Loucy (cell line): ENCODE measurements around the gene GABBR2.

ENCODE experiments used
- H2AFZ ChIP-seq: fragments of 200-600 bp; sonication (generic); 2 replicates; pipeline ENCODE4 v1.6.0; 2016; ENCODE audit warnings: antibody characterized with exemption, mild to moderate bottlenecking, low read length, moderate library complexity
- H3F3A ChIP-seq: fragments of 200-600 bp; 2 replicates; pipeline ENCODE4 v1.6.0; 2016; ENCODE audit warnings: antibody characterized with exemption, low read depth, mild to moderate bottlenecking
- H3K27me3 ChIP-seq: fragments of 200-600 bp; sonication (generic); 2 replicates; pipeline ENCODE4 v1.6.1; 2014; ENCODE audit warnings: low read length, mild to moderate bottlenecking; ENCODE audit not compliant: insufficient read depth, poor library complexity, severe bottlenecking
- H3K36me3 ChIP-seq: fragments of 200-600 bp; sonication (generic); 2 replicates; pipeline ENCODE4 v1.6.1; 2016; ENCODE audit warnings: low read length; ENCODE audit not compliant: insufficient read depth
- H3K4me1 ChIP-seq: fragments of 200-600 bp; sonication (generic); 2 replicates; pipeline ENCODE4 v1.5.1; 2014; ENCODE audit warnings: low read length, mild to moderate bottlenecking; ENCODE audit not compliant: insufficient read depth, poor library complexity, severe bottlenecking
- H3K4me2 ChIP-seq: fragments of 200-600 bp; sonication (generic); 2 replicates; pipeline ENCODE4 v1.6.0; 2014; ENCODE audit warnings: antibody characterized with exemption, low read length, low read depth, mild to moderate bottlenecking; ENCODE audit not compliant: poor library complexity, severe bottlenecking
- H3K4me3 ChIP-seq: fragments of 200-600 bp; sonication (generic); 2 replicates; pipeline ENCODE4 v1.5.1; 2014; ENCODE audit warnings: low read length, mild to moderate bottlenecking, mixed read lengths; ENCODE audit not compliant: poor library complexity, severe bottlenecking
- H3K79me2 ChIP-seq: fragments of 200-600 bp; sonication (generic); 2 replicates; pipeline ENCODE4 v1.6.1; 2014; ENCODE audit warnings: low read length; ENCODE audit not compliant: insufficient read depth
- H3K9ac ChIP-seq: fragments of 200-600 bp; sonication (generic); 2 replicates; pipeline ENCODE4 v1.6.0; 2014; ENCODE audit warnings: mild to moderate bottlenecking, low read depth, low read length, moderate library complexity; ENCODE audit not compliant: poor library complexity, severe bottlenecking
- H3K9me2 ChIP-seq: fragments of 200-600 bp; sonication (generic); replicated peaks from 2 replicates; pipeline ENCODE4 v1.6.1; 2016; ENCODE audit warnings: low read depth, low read length, mixed read lengths
- H3K9me3 ChIP-seq: fragments of 200-600 bp; sonication (generic); 2 replicates; pipeline ENCODE4 v1.6.1; 2014; ENCODE audit warnings: mild to moderate bottlenecking, antibody characterized with exemption, low read length, low read depth; ENCODE audit not compliant: insufficient read depth
- H4K20me1 ChIP-seq: fragments of 200-600 bp; sonication (generic); 2 replicates; pipeline ENCODE4 v1.6.0; 2014; ENCODE audit warnings: antibody characterized with exemption, low read length, mild to moderate bottlenecking; ENCODE audit not compliant: insufficient read depth, poor library complexity, severe bottlenecking
- EZH2phosphoT487 ChIP-seq: fragments of 200-600 bp; IDR thresholded peaks from 2 replicates; pipeline ENCODE4 v1.6.1; 2018; ENCODE audit warnings: antibody characterized with exemption, mild to moderate bottlenecking, moderate library complexity, borderline replicate concordance
- TF ChIP-seq, protein P1 (sequence below): fragments of 200-600 bp; sonication (generic); conservative IDR thresholded peaks from 2 replicates; pipeline ENCODE4 v1.5.1; 2014; ENCODE audit warnings: mild to moderate bottlenecking, antibody characterized with exemption, low read length

The GABBR2 gene

DNA sequence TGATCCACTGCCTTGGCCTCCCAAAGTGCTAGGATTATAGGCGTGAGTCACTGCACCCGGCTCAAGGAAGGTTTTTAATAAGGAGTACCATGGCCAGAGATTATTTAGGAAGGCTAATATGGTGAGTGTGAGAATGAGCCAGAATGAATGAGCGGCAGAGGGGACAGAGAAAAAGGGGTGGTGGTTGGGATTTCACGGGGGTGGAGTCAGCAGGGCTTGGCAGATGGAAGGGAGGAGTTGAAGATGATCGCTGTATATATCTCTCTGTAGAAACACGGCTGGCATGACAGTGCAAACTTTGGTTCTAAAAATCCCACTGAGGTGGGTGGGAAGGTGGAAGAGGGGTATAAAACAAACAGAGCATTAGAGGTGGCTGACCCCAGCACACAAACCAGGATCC, 276.6 kb downstream of the GABBR2 start:
- TF ChIP-seq EZH2phosphoT487 = no peak
- TF ChIP-seq, protein P1, sequence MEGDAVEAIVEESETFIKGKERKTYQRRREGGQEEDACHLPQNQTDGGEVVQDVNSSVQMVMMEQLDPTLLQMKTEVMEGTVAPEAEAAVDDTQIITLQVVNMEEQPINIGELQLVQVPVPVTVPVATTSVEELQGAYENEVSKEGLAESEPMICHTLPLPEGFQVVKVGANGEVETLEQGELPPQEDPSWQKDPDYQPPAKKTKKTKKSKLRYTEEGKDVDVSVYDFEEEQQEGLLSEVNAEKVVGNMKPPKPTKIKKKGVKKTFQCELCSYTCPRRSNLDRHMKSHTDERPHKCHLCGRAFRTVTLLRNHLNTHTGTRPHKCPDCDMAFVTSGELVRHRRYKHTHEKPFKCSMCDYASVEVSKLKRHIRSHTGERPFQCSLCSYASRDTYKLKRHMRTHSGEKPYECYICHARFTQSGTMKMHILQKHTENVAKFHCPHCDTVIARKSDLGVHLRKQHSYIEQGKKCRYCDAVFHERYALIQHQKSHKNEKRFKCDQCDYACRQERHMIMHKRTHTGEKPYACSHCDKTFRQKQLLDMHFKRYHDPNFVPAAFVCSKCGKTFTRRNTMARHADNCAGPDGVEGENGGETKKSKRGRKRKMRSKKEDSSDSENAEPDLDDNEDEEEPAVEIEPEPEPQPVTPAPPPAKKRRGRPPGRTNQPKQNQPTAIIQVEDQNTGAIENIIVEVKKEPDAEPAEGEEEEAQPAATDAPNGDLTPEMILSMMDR = no peak
- Histone ChIP-seq H3F3A (no peaks in the 10 kb centered on the region), H3K9me3 (no peaks in the 10 kb centered on the region), H3K4me1 (no peaks in the 10 kb centered on the region), H3K79me2 (no peaks in the 10 kb centered on the region), H3K4me3 (no peak overlapping the region), H3K9me2 (no peaks in the 10 kb centered on the region), H3K36me3 (no peaks in the 10 kb centered on the region), H4K20me1 (no peaks in the 10 kb centered on the region), H3K4me2 (no peak overlapping the region), H3K27me3 (no peaks in the 10 kb centered on the region), H3K9ac (no peak overlapping the region), H2AFZ (no peak overlapping the region)

DNA sequence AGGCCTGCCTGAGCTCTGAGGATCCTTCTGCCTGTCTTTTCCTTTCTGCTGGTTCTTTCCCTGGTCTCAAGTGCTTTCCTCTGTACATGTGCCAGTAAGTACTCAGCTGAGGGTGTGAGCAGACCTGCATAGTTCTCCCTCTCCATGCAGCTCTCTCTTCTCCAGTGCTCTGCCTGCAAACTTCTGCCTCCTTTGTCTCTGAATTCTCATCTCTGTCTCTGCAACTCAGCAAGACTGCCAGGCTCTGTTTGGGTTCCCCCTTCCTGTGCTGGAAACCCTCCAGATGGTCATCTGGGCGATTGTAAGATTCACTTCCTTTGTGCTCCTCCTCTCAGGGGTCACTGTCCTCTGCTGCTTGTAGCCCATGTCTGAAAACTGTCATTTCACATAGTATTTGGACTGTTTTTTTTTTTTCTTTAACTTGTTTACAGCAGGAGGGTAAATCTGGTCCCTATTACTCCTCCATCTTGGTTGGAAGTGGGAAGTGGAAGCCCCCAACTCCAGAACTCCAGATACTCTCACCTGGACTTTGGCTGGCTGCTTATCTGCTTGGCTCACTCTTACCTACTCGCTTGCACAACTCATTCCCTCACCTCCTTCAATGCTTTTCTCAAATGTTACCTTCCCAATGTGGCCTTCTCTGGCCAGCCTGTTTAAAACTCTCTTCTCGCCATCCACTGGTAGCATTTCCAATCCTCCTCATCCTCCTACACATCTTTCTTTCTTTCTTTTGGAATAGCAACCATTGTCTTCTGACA, 278.0 kb downstream of the GABBR2 start:
- H3F3A ChIP-seq = no peaks in the 10 kb centered on the region
- H3K4me2 ChIP-seq = no peak overlapping the region
- H3K79me2 ChIP-seq = no peaks in the 10 kb centered on the region
- H4K20me1 ChIP-seq = no peaks in the 10 kb centered on the region
- no peaks in the 10 kb centered on the region for H3K27me3 ChIP-seq
- no peaks in the 10 kb centered on the region for H3K36me3 ChIP-seq
- H3K9me3 ChIP-seq = no peaks in the 10 kb centered on the region
- H2AFZ ChIP-seq = no peak overlapping the region
- H3K9ac ChIP-seq = no peak overlapping the region
- TF ChIP-seq, protein P1 = no peak
- no peak for TF ChIP-seq EZH2phosphoT487
- H3K4me1 ChIP-seq = no peaks in the 10 kb centered on the region
- no peaks in the 10 kb centered on the region for H3K9me2 ChIP-seq
- H3K4me3 ChIP-seq = no peak overlapping the region

DNA sequence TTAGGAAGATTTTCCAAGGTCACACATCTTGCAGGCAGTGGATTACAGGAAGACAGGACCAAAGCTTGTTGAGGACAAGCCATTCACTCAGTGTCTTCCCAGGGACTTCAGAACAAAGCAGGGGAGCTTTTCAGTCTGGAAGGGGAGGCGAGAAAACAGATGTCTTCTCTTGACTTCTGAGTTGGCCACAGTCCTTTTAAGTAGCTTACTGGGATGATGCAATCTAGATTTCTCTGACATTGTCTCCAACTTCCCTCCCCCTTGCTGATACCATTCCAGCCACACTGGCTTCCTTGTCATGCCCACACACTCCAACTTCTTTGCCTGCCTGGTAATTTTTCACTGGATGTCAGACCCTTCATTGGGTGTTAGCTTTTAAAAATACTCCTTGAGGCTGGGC, 279.1 kb downstream of the GABBR2 start:
- no peak overlapping the region for H3K4me2 ChIP-seq
- no peaks in the 10 kb centered on the region for H3K36me3 ChIP-seq
- no peaks in the 10 kb centered on the region for H4K20me1 ChIP-seq
- H3K79me2 ChIP-seq = no peaks in the 10 kb centered on the region
- H3K4me3 ChIP-seq = no peak overlapping the region
- no peaks in the 10 kb centered on the region for H3K27me3 ChIP-seq
- H3K9ac ChIP-seq = no peak overlapping the region
- no peaks in the 10 kb centered on the region for H3K9me3 ChIP-seq
- TF ChIP-seq EZH2phosphoT487 = no peak
- TF ChIP-seq, protein P1 = no peak
- H3K9me2 ChIP-seq = no peaks in the 10 kb centered on the region
- H3K4me1 ChIP-seq = no peaks in the 10 kb centered on the region
- no peak overlapping the region for H2AFZ ChIP-seq
- no peaks in the 10 kb centered on the region for H3F3A ChIP-seq
